Spleen (tissue), 11 donors: ENCODE data around the gene SLC9C2. TPM values are rescaled to one million over a fixed set of nuclear protein-coding genes. Genes with fewer than 3 reads are reported as not detected.

Experiments used
- DNase-seq: peaks from one replicate; pipeline ENCODE4 v3.0.0-alpha.2; 2020
- H3K27ac ChIP-seq, 8 donors: fragments of 200-600 bp; sonication (generic) in 7 of 8; 1 replicate in 4 of 8; 2 replicates in 4 of 8; pipeline versions ENCODE4 v1.5.0 to v1.8.0; 2016 to 2021; ENCODE audit warnings: inconsistent platforms in 4 of 8, mild to moderate bottlenecking in 4 of 8, moderate library complexity in 1 of 8
- H3K27me3 ChIP-seq, 7 donors: fragments of 200-600 bp; sonication (generic) in 6 of 7; replicated peaks in 1 of 7; 1 replicate in 4 of 7; 2 replicates in 3 of 7; pipeline versions ENCODE4 v1.5.0 to v1.8.0; 2016 to 2021; ENCODE audit warnings: inconsistent platforms in 3 of 7, mild to moderate bottlenecking in 1 of 7
- H3K36me3 ChIP-seq, 6 donors: fragments of 200-600 bp; sonication (generic) in 5 of 6; 1 replicate in 4 of 6; 2 replicates in 2 of 6; pipeline versions ENCODE4 v1.5.0 to v1.8.0; 2016 to 2021; ENCODE audit warnings: inconsistent platforms in 2 of 6
- H3K4me1 ChIP-seq, 6 donors: fragments of 200-600 bp; sonication (generic) in 5 of 6; 1 replicate in 3 of 6; 2 replicates in 3 of 6; pipeline versions ENCODE4 v1.5.0 to v1.8.0; 2016 to 2021; ENCODE audit warnings: inconsistent platforms in 3 of 6
- H3K4me3 ChIP-seq, 8 donors: fragments of 200-600 bp; sonication (generic) in 7 of 8; 1 replicate in 4 of 8; 2 replicates in 4 of 8; pipeline versions ENCODE4 v1.5.0 to v1.8.0; 2016 to 2021; ENCODE audit warnings: inconsistent platforms in 4 of 8, mild to moderate bottlenecking in 4 of 8, moderate library complexity in 2 of 8
- H3K9me3 ChIP-seq, 8 donors: fragments of 200-600 bp; sonication (generic) in 7 of 8; 1 replicate in 4 of 8; 2 replicates in 4 of 8; pipeline versions ENCODE4 v1.5.0 to v1.8.0; 2016 to 2021; ENCODE audit warnings: inconsistent platforms in 4 of 8
- CTCF ChIP-seq, 11 experiments: fragments of 200-600 bp in 7 of 11; fragments of 450-650 bp in 4 of 11; sonication (generic) in 4 of 11; IDR thresholded peaks in 8 of 11; conservative IDR thresholded peaks in 3 of 11; 1 replicate in 7 of 11; 2 replicates in 4 of 11; pipeline versions ENCODE4 v1.4.0 to v1.8.0; 2016 to 2021; ENCODE audit warnings: antibody characterized with exemption in 11 of 11, inconsistent platforms in 4 of 11, mild to moderate bottlenecking in 1 of 11
- POLR2A ChIP-seq, 3 donors: fragments of 450-650 bp; IDR thresholded peaks; one replicate each; pipeline ENCODE4 v1.5.1; 2017; ENCODE audit warnings: antibody characterized with exemption in 3 of 3, mild to moderate bottlenecking in 1 of 3
- POLR2AphosphoS5 ChIP-seq, 3 donors: sonication (generic); formaldehyde crosslinking; IDR thresholded peaks; one replicate each; pipeline ENCODE4 v1.5.1; 2017; ENCODE audit warnings: antibody characterized with exemption in 3 of 3
- WGBS, 5 donors: extraction: QIAGEN DNeasy Blood & Tissue Kit in 3 of 5; methylation state at CpG; one replicate each; pipeline versions ENCODE4 v1.1.5 to v1.1.7; 2013 to 2018; 5-methylcytosine and 5-hydroxymethylcytosine counted together
- intact Hi-C: fragments of 100-400 bp; cut with DNase I; formaldehyde crosslinking; loops from one replicate; pipeline ENCODE4 v1.15.0; 2023; ENCODE audit warnings: low total_unique reads
- polyA plus RNA-seq, 3 donors: library from polyadenylated mRNA; stranded (reverse); fragments of 200-250 nt; gene quantifications; one replicate each; pipeline ENCODE4 v1.2.1, GENCODE V29; 2013
- total RNA-seq, 7 donors: library from RNA; depleted of rRNA in 3 of 7; stranded (reverse); fragments of >200 nt in 3 of 7; fragmentation: NEBNext Ultra II Directional in 4 of 7; extraction: Animal tissue kit (Norgen Biotek cat#: 25700) in 4 of 7; gene quantifications; one replicate each; pipeline versions ENCODE4 v1.1.0 to v1.2.1, GENCODE V29; 2016 to 2021
- donor health status: healthy with polysubstance abuse.
- donor health status: DM: no; HTN: no; CAD: no; lungs with moderate emphysema.
- donor health status: DM: no; HTN: no; CAD: no.
- donor health status: Bipolar disorder and iron deficiency.
- donor health status: healthy.
- donor health status: DM: no; HTN: no; CAD: no.
- donor health status: DM: yes; HTN: yes; CAD: no.

Gene SLC9C2
- total and polyA plus RNA-seq, 10 donors: 0.03 to 2.0 (median 0.82) TPM; not detected in 1

GRCh38 chr1:173505391-173505790 lies 97.5 kb downstream of the SLC9C2 start:
- no peaks in the 10 kb centered on the region for H3K9me3 ChIP-seq
- intact Hi-C loops: no loop called here
- H3K4me1 ChIP-seq: no peaks in the 10 kb centered on the region
- H3K27me3 ChIP-seq: no peaks in the 10 kb centered on the region
- DNase-seq: no peak
- no peak overlapping the region for H3K4me3 ChIP-seq
- H3K36me3 ChIP-seq: no peaks in the 10 kb centered on the region
- H3K27ac ChIP-seq: no peak overlapping the region
- no peak for TF ChIP-seq POLR2AphosphoS5 (IDR thresholded peaks at IDR 0.05)
- TF ChIP-seq CTCF (IDR thresholded peaks at IDR 0.05 in 8 of 11, conservative IDR thresholded peaks at IDR 0.05 in 3 of 11): no peak
- no peak for TF ChIP-seq POLR2A (IDR thresholded peaks at IDR 0.05)

DNA sequence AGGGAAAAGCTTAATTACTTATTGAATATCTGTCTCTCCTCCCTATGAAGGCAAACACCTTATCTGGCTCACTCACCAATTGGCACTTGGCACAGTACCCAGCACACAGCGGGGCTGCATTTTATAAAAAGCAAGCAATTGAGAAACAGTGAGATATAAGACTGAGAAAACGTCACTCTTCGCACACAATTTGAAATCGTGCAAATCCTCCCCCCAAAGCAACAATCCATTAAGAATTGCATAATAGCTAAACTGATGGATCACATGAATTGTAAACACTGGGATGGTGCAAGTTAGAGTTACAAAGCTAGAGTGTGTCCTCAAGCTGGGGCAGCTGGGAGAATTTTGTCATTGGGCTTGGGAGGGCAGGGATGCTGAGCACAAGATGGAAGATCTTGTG lies 98.6 kb downstream of the SLC9C2 start:
- Histone ChIP-seq H3K4me3 (no peak overlapping the region), H3K27me3 (no peaks in the 10 kb centered on the region), H3K4me1 (no peaks in the 10 kb centered on the region), H3K9me3 (no peaks in the 10 kb centered on the region), H3K27ac (no peak overlapping the region), H3K36me3 (peaks cover 0 to 4% (median 0%) of the 10 kb centered on the region in 6 donors)
- TF ChIP-seq POLR2AphosphoS5 (IDR thresholded peaks at IDR 0.05) (no peak), CTCF (IDR thresholded peaks at IDR 0.05 in 8 of 11, conservative IDR thresholded peaks at IDR 0.05 in 3 of 11) (no peak), POLR2A (IDR thresholded peaks at IDR 0.05) (no peak)
- no peak for DNase-seq
- 91 to 96% (median 93%) methylated on average over 4 of the region's 4 CpGs for WGBS, 5 donors
- intact Hi-C loops: no loop called here

- TF ChIP-seq CTCF (IDR thresholded peaks at IDR 0.05 in 8 of 11, conservative IDR thresholded peaks at IDR 0.05 in 3 of 11) (no peak), POLR2A (IDR thresholded peaks at IDR 0.05) (no peak), POLR2AphosphoS5 (IDR thresholded peaks at IDR 0.05) (no peak)
- H3K4me1 ChIP-seq: no peaks in the 10 kb centered on the region
- intact Hi-C loops: no loop called here
- no peaks in the 10 kb centered on the region for H3K9me3 ChIP-seq
- WGBS, 5 donors: 66 to 86% (median 82%) methylated on average over 4 of the region's 4 CpGs
- no peak for DNase-seq
- no peak overlapping the region for H3K4me3 ChIP-seq
- no peak overlapping the region for H3K27ac ChIP-seq
- peaks cover 0 to 4% (median 0%) of the 10 kb centered on the region in 6 donors for H3K36me3 ChIP-seq
- H3K27me3 ChIP-seq: no peaks in the 10 kb centered on the region
These were observed 99.5 kb downstream of the SLC9C2 start for GRCh38 chr1:173503391-173503790.

DNA sequence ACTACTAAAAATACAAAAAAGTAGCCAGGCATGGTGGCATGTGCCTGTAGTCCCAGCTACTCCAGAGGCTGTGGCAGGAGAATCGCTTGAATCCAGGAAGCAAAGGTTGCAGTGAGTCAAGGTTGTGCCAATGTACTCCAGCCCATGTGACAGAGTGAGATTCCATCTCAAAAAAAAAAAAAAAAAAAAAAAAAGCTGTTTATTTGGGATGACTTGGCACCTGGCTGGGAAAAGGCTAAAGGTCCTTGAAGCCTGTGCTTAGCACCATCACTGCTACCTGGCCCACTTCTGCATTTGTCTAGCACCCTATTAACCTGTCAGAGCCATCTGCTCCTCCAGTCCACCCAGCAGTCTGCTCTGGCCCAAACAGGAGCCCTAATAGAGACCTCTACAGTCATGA lies 100.8 kb downstream of the SLC9C2 start:
- H3K27ac ChIP-seq: no peak overlapping the region
- no peak overlapping the region for H3K4me3 ChIP-seq
- H3K4me1 ChIP-seq: no peaks in the 10 kb centered on the region
- H3K36me3 ChIP-seq: peaks cover 0 to 4% (median 0%) of the 10 kb centered on the region in 6 donors
- TF ChIP-seq POLR2AphosphoS5 (IDR thresholded peaks at IDR 0.05) (no peak), POLR2A (IDR thresholded peaks at IDR 0.05) (no peak), CTCF (IDR thresholded peaks at IDR 0.05 in 8 of 11, conservative IDR thresholded peaks at IDR 0.05 in 3 of 11) (no peak)
- peaks cover 0 to 2% (median 0%) of the 10 kb centered on the region in 8 donors for H3K9me3 ChIP-seq
- no peak for DNase-seq
- 71 to 93% (median 84%) methylated on average over 1 of the region's 1 CpG for WGBS, 5 donors
- no peaks in the 10 kb centered on the region for H3K27me3 ChIP-seq
- intact Hi-C loops: no loop called here
